HEK293 (cell line): Measurements from ENCODE around the gene NAV2.

ENCODE experiments used
- CTCF ChIA-PET: fragments of 350-600 bp; formaldehyde crosslinking; extraction: SDS; loops from one replicate; lab custom pipeline; 2021; ENCODE audit warnings: antibody characterized with exemption; lab: Yijun Ruan, JAX
- POLR2A ChIA-PET: fragments of 300-600 bp; formaldehyde crosslinking; extraction: SDS; loops from one replicate; lab custom pipeline; 2020; ENCODE audit warnings: antibody characterized with exemption, inconsistent platforms; lab: Yijun Ruan, JAX
- H3K27ac ChIP-seq: fragments of 200-500 bp; sonication (Bioruptor generic); 2 replicates; pipeline ENCODE4 v1.5.1; 2014; ENCODE audit warnings: low read depth, low read length, control low read depth, inconsistent platforms; ENCODE audit errors: extremely low read depth
- H3K36me3 ChIP-seq, 2 experiments: fragments of 200-500 bp in 1 of 2; sonication (Bioruptor generic) in 1 of 2; 1 replicate in 1 of 2; 2 replicates in 1 of 2; pipeline ENCODE4 v1.5.1; 2014 to 2017; ENCODE audit warnings: inconsistent platforms in 2 of 2, low read length in 2 of 2; ENCODE audit not compliant: control insufficient read depth in 2 of 2, insufficient read depth in 1 of 2
- H3K4me1 ChIP-seq: fragments of 200-500 bp; sonication (Bioruptor generic); 2 replicates; pipeline ENCODE4 v1.5.1; 2014; ENCODE audit warnings: mild to moderate bottlenecking, low read length, inconsistent platforms; ENCODE audit not compliant: control insufficient read depth, insufficient read depth
- H3K4me3 ChIP-seq: 2 replicates; pipeline ENCODE4 v1.5.1; 2011; ENCODE audit warnings: low read depth, mild to moderate bottlenecking, control low read depth, low read length, moderate library complexity
- H3K9me3 ChIP-seq: fragments of 200-500 bp; sonication (Bioruptor generic); 2 replicates; pipeline ENCODE4 v1.5.1; 2014; ENCODE audit warnings: low read depth, low read length, inconsistent platforms; ENCODE audit not compliant: control insufficient read depth, insufficient read depth
- BCL11B ChIP-seq: fragments of 450-650 bp; formaldehyde crosslinking; IDR thresholded peaks from 2 replicates; pipeline ENCODE4 v1.5.1; 2016; ENCODE audit warnings: low read depth, missing biosample characterization, missing genetic modification characterization
- GLI2 ChIP-seq: fragments of 450-650 bp; formaldehyde crosslinking; IDR thresholded peaks from 2 replicates; pipeline ENCODE4; 2017; ENCODE audit warnings: missing biosample characterization, missing genetic modification characterization, low read depth, borderline replicate concordance
- PRDM1 ChIP-seq: fragments of 450-650 bp; formaldehyde crosslinking; IDR thresholded peaks from 2 replicates; pipeline ENCODE4; 2016; ENCODE audit warnings: missing biosample characterization, missing genetic modification characterization
- RBAK ChIP-seq: fragments of 450-650 bp; formaldehyde crosslinking; IDR thresholded peaks from 2 replicates; pipeline ENCODE4 v1.5.1; 2016; ENCODE audit warnings: missing biosample characterization, missing genetic modification characterization
- ZNF341 ChIP-seq: fragments of 450-650 bp; formaldehyde crosslinking; IDR thresholded peaks from 2 replicates; pipeline ENCODE4; 2016; ENCODE audit warnings: low read depth, missing biosample characterization, missing genetic modification characterization
- ZNF426 ChIP-seq: fragments of 450-650 bp; formaldehyde crosslinking; IDR thresholded peaks from 2 replicates; pipeline ENCODE4 v1.5.1; 2017; ENCODE audit warnings: missing biosample characterization, missing genetic modification characterization, mild to moderate bottlenecking, inconsistent platforms, moderate library complexity
- ZNF585B ChIP-seq: fragments of 450-650 bp; formaldehyde crosslinking; IDR thresholded peaks from 2 replicates; pipeline ENCODE4 v1.5.1; 2016; ENCODE audit warnings: missing biosample characterization, missing genetic modification characterization
- ZNF623 ChIP-seq: fragments of 450-650 bp; formaldehyde crosslinking; IDR thresholded peaks from 2 replicates; pipeline ENCODE4 v1.5.1; 2016; ENCODE audit warnings: missing biosample characterization, missing genetic modification characterization
- ZNF777 ChIP-seq: fragments of 450-650 bp; formaldehyde crosslinking; IDR thresholded peaks from 2 replicates; pipeline ENCODE4 v1.5.1; 2017; ENCODE audit warnings: missing biosample characterization, missing genetic modification characterization, borderline replicate concordance
- TF ChIP-seq, protein P1 (sequence below): fragments of 450-650 bp; formaldehyde crosslinking; IDR thresholded peaks from 2 replicates; pipeline ENCODE4 v1.5.1; 2016; ENCODE audit warnings: missing biosample characterization, missing genetic modification characterization, low read depth
- TF ChIP-seq, protein P2 (sequence below): fragments of 450-650 bp; formaldehyde crosslinking; IDR thresholded peaks from 2 replicates; pipeline ENCODE4 v1.5.1; 2016; ENCODE audit warnings: missing biosample characterization, missing genetic modification characterization, borderline replicate concordance
- TF ChIP-seq, protein P3 (sequence below): fragments of 450-650 bp; formaldehyde crosslinking; IDR thresholded peaks from 2 replicates; pipeline ENCODE4 v1.5.1; 2016; ENCODE audit warnings: missing biosample characterization, missing genetic modification characterization
- TF ChIP-seq, protein P4 (sequence below): fragments of 450-650 bp; formaldehyde crosslinking; IDR thresholded peaks from 2 replicates; pipeline ENCODE4 v1.5.1; 2016; ENCODE audit warnings: missing biosample characterization, missing genetic modification characterization

Gene NAV2

DNA sequence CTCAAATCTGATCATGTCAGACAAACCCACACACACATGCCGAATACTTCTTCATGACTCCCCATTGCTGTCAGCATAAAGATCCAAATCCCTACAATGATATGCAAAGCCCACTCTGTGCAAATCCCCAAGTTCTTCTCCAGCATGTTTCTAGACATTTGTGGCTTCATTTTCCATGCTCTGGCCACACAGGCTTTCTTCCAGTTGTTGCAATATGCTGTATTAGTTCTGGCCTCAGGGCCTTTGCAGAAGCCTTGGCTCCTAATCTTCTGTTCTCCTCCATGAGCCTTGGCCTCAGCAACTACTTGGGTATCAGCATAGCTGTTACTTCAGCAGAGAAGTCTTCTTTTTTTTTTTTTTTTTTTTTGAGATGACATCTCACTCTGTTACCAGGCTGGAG, 49.6 kb downstream of the NAV2 start:
- no peaks in the 10 kb centered on the region for H3K9me3 ChIP-seq
- no peak overlapping the region for H3K27ac ChIP-seq
- H3K4me1 ChIP-seq, result no peaks in the 10 kb centered on the region
- POLR2A ChIA-PET, result no interaction called here
- no peaks in the 10 kb centered on the region for H3K36me3 ChIP-seq
- CTCF ChIA-PET, result no interaction called here
- H3K4me3 ChIP-seq, result no peak overlapping the region
- TF ChIP-seq ZNF623 (tag by site-specific recombination) (peak; percentile 15; the same call in 1 of the 2 replicates), RBAK (tag by site-specific recombination) (no peak)

DNA sequence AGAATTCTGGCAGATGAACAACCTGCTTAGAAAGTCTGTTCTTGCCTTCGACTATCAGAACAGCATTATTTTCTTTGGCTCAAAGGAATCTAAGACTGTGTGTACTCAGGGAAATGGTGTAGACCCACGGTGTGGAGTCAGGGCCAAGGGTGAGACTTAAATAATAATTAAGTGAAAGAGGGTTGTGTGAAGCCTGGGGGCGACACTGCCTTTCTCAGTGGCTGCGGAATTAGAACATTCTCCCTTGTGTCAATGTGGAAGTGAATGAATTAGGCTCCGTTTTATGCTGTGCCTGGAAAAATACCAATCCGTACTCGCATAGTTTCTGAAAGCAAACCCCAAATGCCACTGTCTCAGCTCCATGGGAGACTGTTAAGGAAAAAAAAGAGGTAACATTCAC, 50.7 kb downstream of the NAV2 start:
- POLR2A ChIA-PET, result no interaction called here
- H3K4me3 ChIP-seq, result no peak overlapping the region
- no peak overlapping the region for H3K27ac ChIP-seq
- no peaks in the 10 kb centered on the region for H3K9me3 ChIP-seq
- CTCF ChIA-PET, result interaction anchor here (0.7 to 1.7 kb wide), 2 partner anchors 20 to 141 kb away, joined by 3 to 4 read pairs; no protein-coding TSS in a partner anchor
- no peaks in the 10 kb centered on the region for H3K36me3 ChIP-seq
- no peaks in the 10 kb centered on the region for H3K4me1 ChIP-seq
- no peak for TF ChIP-seq BCL11B (tag by site-specific recombination)
- no peak for TF ChIP-seq ZNF426
- TF ChIP-seq, protein P1, sequence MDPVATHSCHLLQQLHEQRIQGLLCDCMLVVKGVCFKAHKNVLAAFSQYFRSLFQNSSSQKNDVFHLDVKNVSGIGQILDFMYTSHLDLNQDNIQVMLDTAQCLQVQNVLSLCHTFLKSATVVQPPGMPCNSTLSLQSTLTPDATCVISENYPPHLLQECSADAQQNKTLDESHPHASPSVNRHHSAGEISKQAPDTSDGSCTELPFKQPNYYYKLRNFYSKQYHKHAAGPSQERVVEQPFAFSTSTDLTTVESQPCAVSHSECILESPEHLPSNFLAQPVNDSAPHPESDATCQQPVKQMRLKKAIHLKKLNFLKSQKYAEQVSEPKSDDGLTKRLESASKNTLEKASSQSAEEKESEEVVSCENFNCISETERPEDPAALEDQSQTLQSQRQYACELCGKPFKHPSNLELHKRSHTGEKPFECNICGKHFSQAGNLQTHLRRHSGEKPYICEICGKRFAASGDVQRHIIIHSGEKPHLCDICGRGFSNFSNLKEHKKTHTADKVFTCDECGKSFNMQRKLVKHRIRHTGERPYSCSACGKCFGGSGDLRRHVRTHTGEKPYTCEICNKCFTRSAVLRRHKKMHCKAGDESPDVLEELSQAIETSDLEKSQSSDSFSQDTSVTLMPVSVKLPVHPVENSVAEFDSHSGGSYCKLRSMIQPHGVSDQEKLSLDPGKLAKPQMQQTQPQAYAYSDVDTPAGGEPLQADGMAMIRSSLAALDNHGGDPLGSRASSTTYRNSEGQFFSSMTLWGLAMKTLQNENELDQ (tag by site-specific recombination), result no peak
- no peak for TF ChIP-seq ZNF777 (tag by site-specific recombination)
- TF ChIP-seq, protein P2, sequence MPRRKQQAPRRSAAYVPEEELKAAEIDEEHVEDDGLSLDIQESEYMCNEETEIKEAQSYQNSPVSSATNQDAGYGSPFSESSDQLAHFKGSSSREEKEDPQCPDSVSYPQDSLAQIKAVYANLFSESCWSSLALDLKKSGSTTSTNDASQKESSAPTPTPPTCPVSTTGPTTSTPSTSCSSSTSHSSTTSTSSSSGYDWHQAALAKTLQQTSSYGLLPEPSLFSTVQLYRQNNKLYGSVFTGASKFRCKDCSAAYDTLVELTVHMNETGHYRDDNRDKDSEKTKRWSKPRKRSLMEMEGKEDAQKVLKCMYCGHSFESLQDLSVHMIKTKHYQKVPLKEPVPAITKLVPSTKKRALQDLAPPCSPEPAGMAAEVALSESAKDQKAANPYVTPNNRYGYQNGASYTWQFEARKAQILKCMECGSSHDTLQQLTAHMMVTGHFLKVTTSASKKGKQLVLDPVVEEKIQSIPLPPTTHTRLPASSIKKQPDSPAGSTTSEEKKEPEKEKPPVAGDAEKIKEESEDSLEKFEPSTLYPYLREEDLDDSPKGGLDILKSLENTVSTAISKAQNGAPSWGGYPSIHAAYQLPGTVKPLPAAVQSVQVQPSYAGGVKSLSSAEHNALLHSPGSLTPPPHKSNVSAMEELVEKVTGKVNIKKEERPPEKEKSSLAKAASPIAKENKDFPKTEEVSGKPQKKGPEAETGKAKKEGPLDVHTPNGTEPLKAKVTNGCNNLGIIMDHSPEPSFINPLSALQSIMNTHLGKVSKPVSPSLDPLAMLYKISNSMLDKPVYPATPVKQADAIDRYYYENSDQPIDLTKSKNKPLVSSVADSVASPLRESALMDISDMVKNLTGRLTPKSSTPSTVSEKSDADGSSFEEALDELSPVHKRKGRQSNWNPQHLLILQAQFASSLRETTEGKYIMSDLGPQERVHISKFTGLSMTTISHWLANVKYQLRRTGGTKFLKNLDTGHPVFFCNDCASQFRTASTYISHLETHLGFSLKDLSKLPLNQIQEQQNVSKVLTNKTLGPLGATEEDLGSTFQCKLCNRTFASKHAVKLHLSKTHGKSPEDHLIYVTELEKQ (tag by site-specific recombination), result no peak
- TF ChIP-seq ZNF341 (tag by site-specific recombination), result no peak

DNA sequence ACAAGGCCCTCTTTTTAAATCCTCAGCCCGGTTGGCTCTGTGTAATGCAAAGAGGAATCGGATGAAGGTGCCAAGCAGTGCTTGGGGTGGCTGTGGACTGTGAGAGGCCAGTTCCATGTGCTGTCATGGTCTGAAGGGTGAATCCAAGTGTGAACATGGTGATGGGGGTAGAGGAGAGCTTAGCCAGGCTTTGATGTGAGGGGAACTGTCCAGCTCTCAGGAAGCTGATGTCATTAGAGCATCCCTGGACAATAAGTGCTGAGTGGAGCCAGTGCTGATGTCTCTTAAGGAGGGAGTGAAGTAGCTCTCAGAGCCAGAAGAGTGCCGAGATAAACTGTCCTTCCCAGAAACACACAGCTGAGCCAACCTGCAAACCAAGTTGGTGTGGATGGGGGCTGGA, 53.6 kb downstream of the NAV2 start:
- H3K27ac ChIP-seq, result no peak overlapping the region
- no peaks in the 10 kb centered on the region for H3K36me3 ChIP-seq
- no peaks in the 10 kb centered on the region for H3K9me3 ChIP-seq
- no peak for TF ChIP-seq ZNF585B (tag by site-specific recombination)
- no peak for TF ChIP-seq GLI2 (tag by site-specific recombination)
- TF ChIP-seq, protein P3, sequence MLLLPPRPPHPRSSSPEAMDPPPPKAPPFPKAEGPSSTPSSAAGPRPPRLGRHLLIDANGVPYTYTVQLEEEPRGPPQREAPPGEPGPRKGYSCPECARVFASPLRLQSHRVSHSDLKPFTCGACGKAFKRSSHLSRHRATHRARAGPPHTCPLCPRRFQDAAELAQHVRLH, result no peak
- TF ChIP-seq, protein P4, sequence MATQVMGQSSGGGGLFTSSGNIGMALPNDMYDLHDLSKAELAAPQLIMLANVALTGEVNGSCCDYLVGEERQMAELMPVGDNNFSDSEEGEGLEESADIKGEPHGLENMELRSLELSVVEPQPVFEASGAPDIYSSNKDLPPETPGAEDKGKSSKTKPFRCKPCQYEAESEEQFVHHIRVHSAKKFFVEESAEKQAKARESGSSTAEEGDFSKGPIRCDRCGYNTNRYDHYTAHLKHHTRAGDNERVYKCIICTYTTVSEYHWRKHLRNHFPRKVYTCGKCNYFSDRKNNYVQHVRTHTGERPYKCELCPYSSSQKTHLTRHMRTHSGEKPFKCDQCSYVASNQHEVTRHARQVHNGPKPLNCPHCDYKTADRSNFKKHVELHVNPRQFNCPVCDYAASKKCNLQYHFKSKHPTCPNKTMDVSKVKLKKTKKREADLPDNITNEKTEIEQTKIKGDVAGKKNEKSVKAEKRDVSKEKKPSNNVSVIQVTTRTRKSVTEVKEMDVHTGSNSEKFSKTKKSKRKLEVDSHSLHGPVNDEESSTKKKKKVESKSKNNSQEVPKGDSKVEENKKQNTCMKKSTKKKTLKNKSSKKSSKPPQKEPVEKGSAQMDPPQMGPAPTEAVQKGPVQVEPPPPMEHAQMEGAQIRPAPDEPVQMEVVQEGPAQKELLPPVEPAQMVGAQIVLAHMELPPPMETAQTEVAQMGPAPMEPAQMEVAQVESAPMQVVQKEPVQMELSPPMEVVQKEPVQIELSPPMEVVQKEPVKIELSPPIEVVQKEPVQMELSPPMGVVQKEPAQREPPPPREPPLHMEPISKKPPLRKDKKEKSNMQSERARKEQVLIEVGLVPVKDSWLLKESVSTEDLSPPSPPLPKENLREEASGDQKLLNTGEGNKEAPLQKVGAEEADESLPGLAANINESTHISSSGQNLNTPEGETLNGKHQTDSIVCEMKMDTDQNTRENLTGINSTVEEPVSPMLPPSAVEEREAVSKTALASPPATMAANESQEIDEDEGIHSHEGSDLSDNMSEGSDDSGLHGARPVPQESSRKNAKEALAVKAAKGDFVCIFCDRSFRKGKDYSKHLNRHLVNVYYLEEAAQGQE, result peak; percentile 93
- no peak for TF ChIP-seq PRDM1 (tag by site-specific recombination)
- CTCF ChIA-PET, result interaction anchor here (0.7 to 1.0 kb wide), 5 partner anchors 24 to 443 kb away, joined by 3 to 4 read pairs (median 3); no protein-coding TSS in a partner anchor
- peaks cover 7% of the 10 kb centered on the region; the same call in 1 of the 2 replicates for H3K4me1 ChIP-seq
- POLR2A ChIA-PET, result interaction anchor here (0.8 kb wide), 1 partner anchor 11 kb away, joined by 3 read pairs; no protein-coding TSS in a partner anchor
- H3K4me3 ChIP-seq, result no peak overlapping the region
